Stimulated activated CD4-positive, alpha-beta T cell treated with anti-CD3 and anti-CD28 coated beads, Interleukin-4, amount 100 ng/mL, for 24 hours (primary cell): Measurements from ENCODE around the gene PDZD8.
"Not testable (repeated sequence)": the region's sequence is repeated elsewhere in the genome, so short reads cannot be mapped to it uniquely, and the experiment has no call there.

Experiments
- DNase-seq: peaks from one replicate; pipeline ENCODE4 v3.0.0-alpha.2; 2020

PDZD8 gene

GRCh38 chr10:117342641-117343040, 32.6 kb downstream of the PDZD8 start:
- no peak for DNase-seq

DNA sequence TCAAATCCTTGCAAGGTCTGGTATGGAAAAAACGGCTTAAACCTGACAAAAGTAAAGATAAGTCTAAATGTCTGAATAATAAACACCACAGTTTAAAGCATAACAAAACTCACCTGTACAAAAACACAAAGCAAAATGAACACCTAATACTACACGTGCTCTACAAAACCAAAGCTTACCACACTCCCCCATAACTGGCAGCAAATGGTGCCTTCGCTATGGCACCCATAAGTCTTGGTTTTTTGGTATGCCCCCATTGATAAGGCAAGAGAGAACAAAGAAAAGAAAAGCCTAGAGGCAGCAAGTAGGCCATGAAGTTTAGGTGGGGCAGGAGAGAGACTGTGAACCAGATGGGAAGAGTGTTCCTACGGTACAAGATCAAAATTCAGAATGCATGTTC, 34.2 kb downstream of the PDZD8 start:
- no peak for DNase-seq

DNA sequence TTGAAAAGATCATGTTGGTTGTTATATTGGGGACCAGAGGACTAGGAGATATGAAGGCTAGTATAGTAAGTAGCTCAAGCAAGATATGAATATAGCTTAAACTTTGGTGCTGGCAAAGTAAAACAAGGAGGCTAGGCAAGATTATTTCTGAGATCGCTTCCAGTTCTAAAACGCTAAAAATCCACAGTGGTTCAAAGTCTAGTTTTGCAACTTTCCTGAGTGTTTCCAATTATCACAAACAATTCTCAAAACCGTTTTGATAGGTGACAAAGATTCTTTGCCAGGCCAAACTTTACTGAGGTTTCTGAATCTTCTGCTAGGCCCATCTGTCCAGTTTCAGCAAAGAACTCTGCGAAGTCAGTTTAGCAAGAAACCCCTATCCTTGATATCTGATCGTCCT, 35.3 kb downstream of the PDZD8 start:
- DNase-seq: no peak

GRCh38 chr10:117339578-117339977, 35.7 kb downstream of the PDZD8 start:
- no peak for DNase-seq

GRCh38 chr10:117334926-117335325, 40.3 kb downstream of the PDZD8 start:
- no peak for DNase-seq

GRCh38 chr10:117334066-117334465, 41.2 kb downstream of the PDZD8 start:
- no peak for DNase-seq

DNA sequence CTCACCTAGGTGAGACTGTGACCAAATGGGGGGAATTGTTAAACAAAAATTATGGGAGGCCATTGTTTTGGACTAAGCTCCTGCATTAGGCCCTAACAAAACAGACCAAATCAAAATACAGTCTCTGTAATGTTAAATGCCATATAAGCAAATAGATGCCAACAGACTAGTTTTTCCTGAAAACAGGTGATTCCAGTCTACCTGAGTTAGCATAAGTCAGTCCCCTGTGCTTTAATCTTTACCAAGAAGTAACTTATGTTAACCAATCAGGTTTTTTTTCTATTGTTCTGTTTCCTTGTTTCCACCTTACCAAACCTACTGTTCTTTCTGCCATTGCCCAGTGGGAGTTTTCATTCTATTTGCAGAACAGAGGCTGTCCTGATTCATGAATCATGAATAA, 48.0 kb downstream of the PDZD8 start:
- DNase-seq: no peak

GRCh38 chr10:117324367-117324766, 50.9 kb downstream of the PDZD8 start:
- no peak for DNase-seq

DNA sequence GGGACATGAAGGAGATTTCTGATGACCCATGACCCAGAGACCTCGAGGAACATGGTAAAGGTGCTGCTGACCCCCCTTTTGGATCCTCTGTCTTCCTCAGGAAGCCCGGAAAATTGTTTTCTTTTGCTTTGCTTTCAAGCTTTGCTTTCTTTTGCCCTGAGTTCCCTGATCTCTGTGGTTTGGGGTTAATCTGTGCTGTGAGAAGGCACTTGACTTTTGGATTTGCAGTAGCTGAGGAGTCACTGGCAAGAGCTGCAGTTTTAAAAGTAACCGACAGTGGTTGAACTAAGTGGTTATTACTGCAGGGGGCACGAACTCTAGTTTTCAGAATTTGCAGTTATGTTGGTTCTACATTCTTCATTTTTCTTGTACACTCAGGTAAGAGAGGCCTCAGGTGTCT, 53.0 kb downstream of the PDZD8 start:
- no peak for DNase-seq

DNA sequence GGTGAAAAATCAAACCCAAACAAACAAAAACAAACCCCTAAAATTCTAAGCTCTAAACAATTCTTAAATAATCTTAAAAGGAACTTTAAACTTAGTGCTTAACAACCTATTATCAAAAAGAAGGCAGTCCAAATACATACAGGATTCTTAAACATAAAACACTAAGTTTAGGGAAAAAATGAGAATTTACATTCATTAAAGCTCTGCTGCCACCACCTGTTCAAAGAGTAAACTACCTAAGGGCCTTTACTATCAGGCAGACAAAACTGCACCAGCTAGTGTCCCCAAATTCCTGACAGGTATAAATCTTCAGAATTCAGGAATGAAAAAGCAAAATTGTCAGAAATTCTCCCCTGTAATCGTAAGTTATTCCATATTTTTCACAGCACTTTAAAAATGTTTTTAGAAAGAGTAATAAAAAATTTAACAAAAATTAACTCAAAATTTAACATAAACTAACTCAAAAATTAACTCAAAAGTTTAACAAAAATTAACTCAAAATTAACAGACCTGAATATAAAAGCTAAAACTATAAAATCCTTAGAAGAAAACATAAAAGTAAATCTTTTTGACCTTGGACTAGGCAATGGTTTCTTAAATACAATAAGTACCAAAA, 55.1 kb downstream of the PDZD8 start:
- no peak for DNase-seq

GRCh38 chr10:117318909-117319308, 56.3 kb downstream of the PDZD8 start:
- no peak for DNase-seq

GRCh38 chr10:117316701-117317100, 58.5 kb downstream of the PDZD8 start:
- no peak for DNase-seq

DNA sequence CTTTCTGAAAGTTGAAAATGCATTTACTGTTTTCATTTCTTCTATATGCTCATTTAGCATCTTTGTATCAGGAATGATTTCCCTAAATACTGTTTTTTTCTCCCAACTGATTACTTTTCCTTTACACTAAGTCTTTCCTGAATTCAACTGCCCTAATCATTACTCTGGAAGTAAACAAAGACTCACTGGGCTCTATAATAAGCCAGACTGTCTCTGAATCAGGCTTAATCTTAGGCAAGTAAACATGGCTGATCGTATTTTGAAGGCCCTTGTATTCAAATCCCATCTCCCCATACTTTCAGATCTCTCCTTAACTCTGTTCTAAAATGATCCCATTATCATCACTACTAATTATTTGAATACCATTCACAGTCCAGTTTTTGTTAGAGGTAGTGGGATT, 61.6 kb downstream of the PDZD8 start:
- no peak for DNase-seq

- DNase-seq: no peak
These were observed 62.8 kb downstream of the PDZD8 start for GRCh38 chr10:117312430-117312829.

DNA sequence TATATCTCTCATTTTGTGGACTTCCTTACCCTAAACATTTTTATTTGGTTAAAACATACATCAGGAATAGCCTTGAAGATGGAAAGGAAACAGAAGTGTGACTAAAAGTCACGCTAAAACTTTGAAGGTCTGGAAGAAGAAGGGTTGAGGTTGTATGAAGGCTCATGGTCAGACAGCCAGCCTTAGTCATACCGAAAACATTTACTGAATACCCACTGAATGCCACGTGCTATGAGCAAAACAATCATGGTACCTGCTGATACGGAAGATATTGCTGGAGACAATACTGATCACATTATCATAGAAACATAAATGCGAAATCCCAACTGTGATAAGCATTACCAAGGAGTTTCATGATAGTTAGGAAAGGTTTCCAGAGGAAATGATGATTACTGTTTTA, 64.0 kb downstream of the PDZD8 start:
- no peak for DNase-seq

GRCh38 chr10:117306674-117307073, 68.6 kb downstream of the PDZD8 start:
- DNase-seq: no peak

- DNase-seq: not testable (repeated sequence)
These were observed 71.8 kb downstream of the PDZD8 start for GRCh38 chr10:117303451-117303850.

DNA sequence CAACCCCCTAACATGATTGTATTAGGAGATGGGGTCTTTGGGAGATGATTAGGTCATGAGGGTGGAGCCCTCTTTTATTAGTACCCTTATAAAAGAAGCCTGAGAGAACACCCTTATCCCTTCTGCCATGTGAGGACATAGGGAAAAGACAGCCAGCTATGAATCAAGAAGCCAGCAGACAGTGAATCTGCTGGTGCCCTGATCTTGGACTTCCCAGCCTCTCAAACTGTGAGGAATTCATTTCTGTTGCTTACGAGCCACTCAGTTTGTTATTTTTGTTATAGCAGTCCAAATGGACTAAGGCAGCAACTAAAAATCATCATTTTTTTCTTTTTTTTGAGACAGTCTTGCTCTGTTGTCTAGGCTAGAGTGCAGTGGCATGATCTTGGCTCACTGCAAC, 74.6 kb downstream of the PDZD8 start:
- DNase-seq: no peak

DNA sequence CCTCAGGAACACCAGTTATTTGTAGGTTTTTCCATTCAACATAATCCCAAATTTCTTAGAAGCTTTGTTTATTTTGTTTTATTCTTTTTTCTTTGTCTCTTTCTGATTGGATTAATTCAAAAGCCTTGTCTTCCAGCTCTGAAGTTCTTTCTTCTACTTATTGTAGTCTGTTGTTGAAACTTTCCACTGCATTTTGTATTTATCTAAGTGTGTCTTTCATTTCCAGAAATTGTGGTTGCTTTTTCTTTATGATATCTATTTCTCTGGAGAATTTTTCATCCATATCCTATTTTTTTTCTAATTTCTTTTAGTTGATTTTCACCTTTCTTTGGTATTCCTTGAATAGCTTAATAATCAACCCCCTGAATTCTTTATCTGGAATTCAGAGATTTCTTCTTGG, 75.8 kb downstream of the PDZD8 start:
- no peak for DNase-seq

GRCh38 chr10:117298219-117298618, 77.0 kb downstream of the PDZD8 start:
- DNase-seq: no peak

DNA sequence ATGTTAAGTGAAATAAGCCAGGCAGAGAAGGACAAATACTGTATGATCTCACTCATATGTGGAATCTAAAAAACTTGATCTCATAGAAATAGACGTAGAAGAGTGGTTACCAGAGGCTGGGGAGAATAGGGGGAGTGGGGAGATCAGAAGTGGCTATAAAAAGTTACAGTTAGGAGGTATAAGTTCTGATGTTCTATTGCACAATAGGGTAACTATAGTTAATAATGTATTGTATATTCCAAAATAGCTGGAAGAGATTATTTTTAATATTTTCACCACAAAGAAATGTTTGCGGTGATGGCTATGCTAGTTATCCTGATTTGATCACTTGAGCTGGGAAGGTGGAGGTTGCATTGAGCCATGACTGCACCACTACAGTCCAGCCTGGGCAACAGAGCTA, 80.5 kb downstream of the PDZD8 start:
- no peak for DNase-seq

DNA sequence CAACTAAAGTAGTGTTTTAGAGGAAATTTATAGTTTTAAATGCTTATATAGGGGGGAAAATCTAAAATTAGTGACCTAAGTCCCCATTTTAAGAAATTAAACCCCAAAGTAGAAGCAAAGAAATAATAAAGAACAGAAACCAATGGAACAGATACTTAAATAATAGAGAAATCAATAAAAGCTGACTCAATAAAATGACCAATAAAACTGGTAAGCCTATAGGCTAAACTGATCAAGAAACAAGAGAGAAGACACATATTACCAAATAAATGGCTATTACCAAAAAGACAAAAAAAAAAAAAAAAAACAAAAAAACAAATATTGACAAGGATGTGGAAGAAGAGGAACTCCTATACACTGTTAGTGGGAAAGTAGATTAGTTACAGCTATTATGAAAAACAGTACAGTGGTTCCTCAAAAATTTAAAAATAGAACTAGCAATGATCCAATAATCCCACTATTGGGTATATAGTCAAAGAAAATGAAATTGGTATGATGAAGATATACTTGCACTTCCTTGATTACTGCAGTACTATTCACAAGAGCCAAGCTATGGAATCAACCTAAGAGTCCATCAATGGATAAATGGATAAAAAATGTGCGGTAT, 81.1 kb downstream of the PDZD8 start:
- no peak for DNase-seq

- not testable (repeated sequence) for DNase-seq
These were observed 84.4 kb downstream of the PDZD8 start for GRCh38 chr10:117290872-117291271.

GRCh38 chr10:117284716-117285494, 90.3 kb downstream of the PDZD8 start:
- DNase-seq: no peak
